VCaP (cell line): ENCODE measurements around the gene CCDC107.

Experiments used
- H3K27ac ChIP-seq: fragments of 450-650 bp; 2 replicates; pipeline ENCODE4 v1.5.1; 2017
- TF ChIP-seq, protein P1 (sequence below): fragments of 450-650 bp; conservative IDR thresholded peaks from 2 replicates; pipeline ENCODE4 v1.5.1; 2017; ENCODE audit warnings: mild to moderate bottlenecking, moderate library complexity

CCDC107 gene

DNA sequence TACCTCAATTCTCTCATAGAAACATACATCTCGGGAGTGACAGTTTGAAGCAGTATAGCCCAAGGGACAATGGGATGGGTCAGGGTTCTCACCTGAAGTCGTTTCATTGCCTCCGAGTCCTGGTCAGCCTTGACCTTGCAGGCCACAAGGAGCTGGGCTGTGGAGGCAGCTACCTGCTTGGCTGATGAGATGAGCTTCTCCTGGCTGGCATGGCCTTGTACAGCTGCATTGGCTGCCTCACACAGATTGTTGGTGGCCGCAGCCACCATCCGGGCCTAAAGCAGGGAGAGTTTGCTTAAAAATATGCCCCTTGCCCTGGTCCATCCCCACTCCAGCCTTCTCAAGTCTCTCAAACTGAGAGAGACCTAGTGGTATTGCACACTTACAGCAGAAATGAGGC is 40.1 kb downstream of the CCDC107 start:
- TF ChIP-seq, protein P1, sequence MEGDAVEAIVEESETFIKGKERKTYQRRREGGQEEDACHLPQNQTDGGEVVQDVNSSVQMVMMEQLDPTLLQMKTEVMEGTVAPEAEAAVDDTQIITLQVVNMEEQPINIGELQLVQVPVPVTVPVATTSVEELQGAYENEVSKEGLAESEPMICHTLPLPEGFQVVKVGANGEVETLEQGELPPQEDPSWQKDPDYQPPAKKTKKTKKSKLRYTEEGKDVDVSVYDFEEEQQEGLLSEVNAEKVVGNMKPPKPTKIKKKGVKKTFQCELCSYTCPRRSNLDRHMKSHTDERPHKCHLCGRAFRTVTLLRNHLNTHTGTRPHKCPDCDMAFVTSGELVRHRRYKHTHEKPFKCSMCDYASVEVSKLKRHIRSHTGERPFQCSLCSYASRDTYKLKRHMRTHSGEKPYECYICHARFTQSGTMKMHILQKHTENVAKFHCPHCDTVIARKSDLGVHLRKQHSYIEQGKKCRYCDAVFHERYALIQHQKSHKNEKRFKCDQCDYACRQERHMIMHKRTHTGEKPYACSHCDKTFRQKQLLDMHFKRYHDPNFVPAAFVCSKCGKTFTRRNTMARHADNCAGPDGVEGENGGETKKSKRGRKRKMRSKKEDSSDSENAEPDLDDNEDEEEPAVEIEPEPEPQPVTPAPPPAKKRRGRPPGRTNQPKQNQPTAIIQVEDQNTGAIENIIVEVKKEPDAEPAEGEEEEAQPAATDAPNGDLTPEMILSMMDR = no peak
- H3K27ac ChIP-seq = no peak overlapping the region

- TF ChIP-seq, protein P1 = no peak
- no peak overlapping the region for H3K27ac ChIP-seq
Measured at GRCh38 chr9:35700031-35700430, 41.9 kb downstream of the CCDC107 start.

DNA sequence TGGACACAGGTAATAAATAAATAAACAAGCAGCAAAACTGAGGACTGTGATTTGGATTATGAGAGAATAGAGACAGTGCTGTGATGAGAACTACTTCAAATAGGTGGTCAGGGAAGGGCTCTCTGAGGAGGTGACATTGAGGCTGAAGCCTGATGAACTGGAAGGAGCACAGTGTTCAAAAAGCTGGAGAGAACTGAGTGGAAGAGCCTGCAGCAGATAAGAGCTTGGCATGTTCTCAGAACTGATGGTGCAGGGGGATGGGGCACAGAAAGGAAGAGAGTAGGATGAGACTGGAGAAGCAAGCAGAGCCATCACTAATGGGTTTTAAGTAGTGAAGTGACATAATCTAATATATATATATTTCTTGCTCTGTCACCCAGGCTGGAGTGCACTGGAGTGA is 42.9 kb downstream of the CCDC107 start:
- TF ChIP-seq, protein P1 = no peak

DNA sequence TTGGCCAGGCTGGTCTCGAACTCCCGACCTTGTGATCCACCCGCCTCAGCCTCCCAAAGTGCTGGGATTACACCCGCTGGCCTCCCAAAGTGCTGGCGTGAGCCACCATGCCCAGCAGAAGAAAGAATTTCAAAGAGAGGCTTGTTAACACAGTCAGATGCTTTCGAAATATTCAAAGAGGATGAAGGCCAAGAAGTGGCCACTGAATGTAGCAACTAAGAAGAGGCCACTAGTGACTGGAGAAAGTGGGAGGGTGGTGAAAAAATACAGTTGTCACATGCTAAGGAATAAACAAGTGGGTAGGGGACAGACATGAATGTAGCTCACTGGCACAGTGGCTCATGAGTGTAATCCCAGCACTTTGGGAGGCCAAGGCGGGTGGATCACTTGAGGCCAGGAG is 44.6 kb downstream of the CCDC107 start:
- H3K27ac ChIP-seq = no peak overlapping the region
- TF ChIP-seq, protein P1 = no peak

More for the DNA sequence above, 42.9 kb downstream of the CCDC107 start:
- H3K27ac ChIP-seq = no peak overlapping the region

DNA sequence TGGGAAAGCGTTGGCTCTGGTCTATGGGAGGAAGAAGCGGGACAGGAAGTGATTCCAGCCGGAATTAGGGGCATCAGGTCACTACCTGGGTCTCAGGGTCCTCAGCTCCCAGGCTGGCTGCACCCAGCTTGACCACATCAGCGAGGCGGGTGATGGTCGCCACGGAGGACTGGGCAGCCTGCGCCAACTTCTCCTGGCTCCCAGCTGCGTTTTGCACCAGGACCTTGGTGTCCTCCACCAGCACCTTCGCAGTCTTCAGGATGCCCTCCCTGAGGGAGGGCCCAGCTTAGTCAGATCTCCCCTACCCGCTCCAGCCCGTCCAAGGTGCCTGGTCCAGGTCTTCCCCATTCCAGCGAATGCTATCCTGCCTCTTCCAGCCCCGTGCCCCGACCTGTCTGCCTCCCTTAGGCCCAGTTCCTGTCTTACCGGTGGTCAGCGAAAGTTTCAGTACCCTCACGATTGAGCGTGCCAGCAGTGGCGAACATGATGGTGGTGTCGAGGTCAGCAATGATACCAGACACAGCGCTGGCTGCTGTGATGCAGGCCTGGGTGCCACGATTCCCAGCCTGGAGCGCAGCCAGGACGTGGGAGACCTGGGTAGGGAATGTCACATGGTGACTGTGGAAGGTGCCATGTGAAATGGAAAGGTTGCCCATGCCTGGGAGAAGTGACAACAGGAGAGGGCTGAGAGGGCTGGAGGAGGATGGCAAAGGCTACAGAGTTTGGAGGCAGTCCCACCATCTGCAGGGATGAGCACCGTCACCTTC is 46.0 kb downstream of the CCDC107 start:
- TF ChIP-seq, protein P1 = no peak
- no peak overlapping the region for H3K27ac ChIP-seq

GRCh38 chr9:35705372-35705771 is 47.3 kb downstream of the CCDC107 start:
- TF ChIP-seq, protein P1 = no peak
- no peak overlapping the region for H3K27ac ChIP-seq

- TF ChIP-seq, protein P1 = no peak
- no peak overlapping the region for H3K27ac ChIP-seq
Measured at GRCh38 chr9:35705836-35706430, 47.8 kb downstream of the CCDC107 start.
